Gastroesophageal sphincter (tissue), 4 donors: ENCODE results near the gene MSH3. TPM values are rescaled to one million over a fixed set of nuclear protein-coding genes. Genes with fewer than 3 reads are reported as not detected.

Source experiments
- ATAC-seq: fragments of 150-250 bp; one replicate; pipeline ENCODE4 v1.9.1; 2016; ENCODE audit warnings: mild to moderate bottlenecking, moderate library complexity
- H3K27ac ChIP-seq, 4 donors: fragments of 200-600 bp; sonication (generic) in 3 of 4; 1 replicate in 3 of 4; 2 replicates in 1 of 4; pipeline ENCODE4 v1.5.1; 2016 to 2019
- H3K27me3 ChIP-seq: fragments of 200-600 bp; sonication (generic); one replicate; pipeline ENCODE4 v1.5.1; 2019
- H3K36me3 ChIP-seq, 2 donors: fragments of 200-600 bp; sonication (generic); one replicate each; pipeline ENCODE4 v1.5.1; 2019; ENCODE audit warnings: control low read depth in 1 of 2
- H3K4me1 ChIP-seq, 3 donors: fragments of 200-600 bp; sonication (generic); 1 replicate in 2 of 3; 2 replicates in 1 of 3; pipeline ENCODE4 v1.5.1; 2016 to 2019; ENCODE audit warnings: control low read depth in 2 of 3
- H3K4me3 ChIP-seq, 2 donors: fragments of 200-600 bp; sonication (generic); one replicate each; pipeline ENCODE4 v1.5.1; 2019; ENCODE audit warnings: mild to moderate bottlenecking in 1 of 2, moderate library complexity in 1 of 2
- H3K9me3 ChIP-seq, 3 donors: fragments of 200-600 bp; sonication (generic); one replicate each; pipeline ENCODE4 v1.5.1; 2017 to 2019; ENCODE audit warnings: control low read depth in 2 of 3
- CTCF ChIP-seq, 4 experiments: fragments of 200-600 bp in 2 of 4; fragments of 450-650 bp in 2 of 4; sonication (generic) in 1 of 4; IDR thresholded peaks; one replicate each; pipeline ENCODE4 v1.5.1; 2017 to 2019; ENCODE audit warnings: antibody characterized with exemption in 4 of 4, mild to moderate bottlenecking in 2 of 4, moderate library complexity in 2 of 4
- EP300 ChIP-seq: sonication (generic); formaldehyde crosslinking; IDR thresholded peaks from one replicate; pipeline ENCODE4 v1.6.1; 2017; ENCODE audit warnings: antibody characterized with exemption, mild to moderate bottlenecking
- POLR2A ChIP-seq, 2 donors: fragments of 450-650 bp; IDR thresholded peaks; one replicate each; pipeline ENCODE4 v1.6.1; 2017; ENCODE audit warnings: antibody characterized with exemption in 2 of 2, mild to moderate bottlenecking in 2 of 2, moderate library complexity in 1 of 2
- POLR2AphosphoS5 ChIP-seq: sonication (generic); formaldehyde crosslinking; IDR thresholded peaks from one replicate; pipeline ENCODE4 v1.6.1; 2017; ENCODE audit warnings: antibody characterized with exemption
- WGBS, 2 donors: methylation state at CpG; one replicate each; pipeline ENCODE4 v1.1.5; 2018; ENCODE audit warnings: low coverage in 1 of 2; 5-methylcytosine and 5-hydroxymethylcytosine counted together
- total RNA-seq, 4 donors: library from RNA; depleted of rRNA; stranded (reverse); fragments of >200 nt; gene quantifications; one replicate each; pipeline ENCODE4 v1.1.0, GENCODE V29; 2016

The MSH3 gene
- total RNA-seq, 4 donors from 2014 or later, result 10.7 to 14.0 (median 12.0) TPM

GRCh38 chr5:80706835-80707447, 52.5 kb downstream of the MSH3 start:
- Histone ChIP-seq H3K36me3 (peaks cover 4 to 41% of the 10 kb centered on the region in 2 donors), H3K27ac (no peak overlapping the region), H3K27me3 (no peaks in the 10 kb centered on the region), H3K4me3 (no peak overlapping the region), H3K4me1 (no peaks in the 10 kb centered on the region), H3K9me3 (no peaks in the 10 kb centered on the region)
- 70 to 73% methylated on average over 2 of the region's 2 CpGs for WGBS, 2 donors
- no peak for TF ChIP-seq CTCF (IDR thresholded peaks at IDR 0.05)
- TF ChIP-seq POLR2AphosphoS5, result no peak
- no peak for TF ChIP-seq EP300
- no peak for TF ChIP-seq POLR2A (IDR thresholded peaks at IDR 0.05)
- no peak for ATAC-seq

- no peaks in the 10 kb centered on the region for H3K4me1 ChIP-seq
- H3K36me3 ChIP-seq, result peaks cover 4 to 36% of the 10 kb centered on the region in 2 donors
- TF ChIP-seq EP300 (no peak), CTCF (IDR thresholded peaks at IDR 0.05) (no peak), POLR2A (IDR thresholded peaks at IDR 0.05) (no peak), POLR2AphosphoS5 (no peak)
- ATAC-seq, result no peak
- WGBS, 2 donors, result 71 to 90% methylated on average over 1 of the region's 1 CpG
- H3K27ac ChIP-seq, result no peak overlapping the region
- no peak overlapping the region for H3K4me3 ChIP-seq
- no peaks in the 10 kb centered on the region for H3K9me3 ChIP-seq
- H3K27me3 ChIP-seq, result no peaks in the 10 kb centered on the region
Observed at GRCh38 chr5:80707645-80708044, 53.2 kb downstream of the MSH3 start.

GRCh38 chr5:80711216-80711615, 56.8 kb downstream of the MSH3 start:
- Histone ChIP-seq H3K9me3 (no peaks in the 10 kb centered on the region), H3K4me3 (no peak overlapping the region), H3K4me1 (no peaks in the 10 kb centered on the region), H3K27me3 (no peaks in the 10 kb centered on the region), H3K27ac (no peak overlapping the region), H3K36me3 (peaks cover 4 to 36% of the 10 kb centered on the region in 2 donors)
- ATAC-seq, result no peak
- TF ChIP-seq POLR2AphosphoS5 (no peak), CTCF (IDR thresholded peaks at IDR 0.05) (no peak), POLR2A (IDR thresholded peaks at IDR 0.05) (no peak), EP300 (no peak)
- 88 to 93% methylated on average over 2 to 4 of the region's 5 CpGs for WGBS, 2 donors

GRCh38 chr5:80711938-80712337, 57.5 kb downstream of the MSH3 start:
- Histone ChIP-seq H3K9me3 (no peaks in the 10 kb centered on the region), H3K36me3 (peaks cover 4 to 36% of the 10 kb centered on the region in 2 donors), H3K27ac (no peak overlapping the region), H3K4me3 (no peak overlapping the region), H3K4me1 (no peaks in the 10 kb centered on the region), H3K27me3 (no peaks in the 10 kb centered on the region)
- TF ChIP-seq CTCF (IDR thresholded peaks at IDR 0.05), result peak in 1 of 4 experiments; percentile 15
- no peak for TF ChIP-seq EP300
- no peak for TF ChIP-seq POLR2A (IDR thresholded peaks at IDR 0.05)
- TF ChIP-seq POLR2AphosphoS5, result no peak
- 100% methylated on average over 1 to 2 of the region's 3 CpGs for WGBS, 2 donors
- no peak for ATAC-seq

GRCh38 chr5:80712919-80713318, 58.5 kb downstream of the MSH3 start:
- 60 to 71% methylated on average over 2 of the region's 2 CpGs for WGBS, 2 donors
- H3K27me3 ChIP-seq, result no peaks in the 10 kb centered on the region
- H3K4me1 ChIP-seq, result no peaks in the 10 kb centered on the region
- H3K9me3 ChIP-seq, result no peaks in the 10 kb centered on the region
- H3K36me3 ChIP-seq, result peaks cover 4 to 36% of the 10 kb centered on the region in 2 donors
- H3K27ac ChIP-seq, result no peak overlapping the region
- H3K4me3 ChIP-seq, result no peak overlapping the region
- TF ChIP-seq EP300 (no peak), POLR2A (IDR thresholded peaks at IDR 0.05) (no peak), POLR2AphosphoS5 (no peak), CTCF (IDR thresholded peaks at IDR 0.05) (no peak)
- no peak for ATAC-seq
